GM18907 (cell line): ENCODE results near the gene RIC8B.
A peak's percentile ranks its signal among the peaks of the same experiment; 100 is the strongest.
"Not testable (repeated sequence)": the region's sequence is repeated elsewhere in the genome, so short reads cannot be mapped to it uniquely, and the experiment has no call there.

Experiments
- ATAC-seq: cut with Tn5 transposase; IDR thresholded peaks from one replicate; pipeline ENCODE4 v1.9.1; 2021; ENCODE audit warnings: mild to moderate bottlenecking, moderate library complexity; ENCODE audit not compliant: unreplicated experiment

The RIC8B gene

GRCh38 chr12:106897981-106898901, 123.8 kb downstream of the RIC8B start:
- no peak for ATAC-seq

GRCh38 chr12:106900554-106900953, 126.1 kb downstream of the RIC8B start:
- no peak for ATAC-seq

- no peak for ATAC-seq
These were observed 126.8 kb downstream of the RIC8B start for GRCh38 chr12:106901276-106901675.

- ATAC-seq, result no peak
These were observed 127.6 kb downstream of the RIC8B start for GRCh38 chr12:106902053-106902452.

- ATAC-seq, result peak; percentile 74
These were observed 128.9 kb downstream of the RIC8B start for GRCh38 chr12:106903241-106903945.

- no peak for ATAC-seq
These were observed 132.2 kb downstream of the RIC8B start for GRCh38 chr12:106906715-106907114.

- ATAC-seq, result no peak
These were observed 132.9 kb downstream of the RIC8B start for GRCh38 chr12:106907411-106907810.

GRCh38 chr12:106907846-106908245, 133.4 kb downstream of the RIC8B start:
- no peak for ATAC-seq

GRCh38 chr12:106908561-106908960, 134.1 kb downstream of the RIC8B start:
- ATAC-seq, result no peak

GRCh38 chr12:106910202-106910601, 135.7 kb downstream of the RIC8B start:
- ATAC-seq, result peak; percentile 80

GRCh38 chr12:106911581-106911980, 137.1 kb downstream of the RIC8B start:
- no peak for ATAC-seq

- ATAC-seq, result no peak
These were observed 139.0 kb downstream of the RIC8B start for GRCh38 chr12:106913456-106913855.

GRCh38 chr12:106914796-106915634, 140.5 kb downstream of the RIC8B start:
- peak; percentile 77 for ATAC-seq

GRCh38 chr12:106915635-106916026, 141.1 kb downstream of the RIC8B start:
- no peak for ATAC-seq

GRCh38 chr12:106917503-106917902, 143.0 kb downstream of the RIC8B start:
- no peak for ATAC-seq

GRCh38 chr12:106918746-106919145, 144.3 kb downstream of the RIC8B start:
- ATAC-seq, result no peak

GRCh38 chr12:106919910-106920544, 145.5 kb downstream of the RIC8B start:
- no peak for ATAC-seq

- not testable (repeated sequence) for ATAC-seq
These were observed 147.5 kb downstream of the RIC8B start for GRCh38 chr12:106921976-106922375.

GRCh38 chr12:106923594-106923993, 149.1 kb downstream of the RIC8B start:
- ATAC-seq, result not testable (repeated sequence)

GRCh38 chr12:106924268-106924861, 149.9 kb downstream of the RIC8B start:
- ATAC-seq, result no peak
